OCI-LY3 (cell line): ENCODE data around the gene ST6GALNAC6.
A peak's percentile ranks its signal among the peaks of the same experiment; 100 is the strongest.

Source experiments
- H2AFZ ChIP-seq: fragments of 200-600, 300-600 bp; shearing (Covaris generic); 2 replicates; pipeline ENCODE4 v1.6.0; 2014; ENCODE audit warnings: antibody characterized with exemption, low read depth, low read length
- H3K27ac ChIP-seq: fragments of 200-600, 300-600 bp; sonication (generic); 2 replicates; pipeline ENCODE4 v1.5.1; 2014; ENCODE audit warnings: mild to moderate bottlenecking, low read length, moderate library complexity, mixed read lengths
- H3K27me3 ChIP-seq: fragments of 200-600, 300-600 bp; sonication (generic); 2 replicates; pipeline ENCODE4 v1.6.1; 2014; ENCODE audit warnings: low read depth, low read length, mixed read lengths
- H3K36me3 ChIP-seq: fragments of 200-600, 300-600 bp; sonication (generic); replicated peaks from 2 replicates; pipeline ENCODE3; 2014; ENCODE audit warnings: low read depth, low read length, mixed read lengths
- H3K4me1 ChIP-seq: fragments of 300-600, 200-600 bp; sonication (generic); 2 replicates; pipeline ENCODE4 v1.6.1; 2014; ENCODE audit warnings: low read length, mixed read lengths
- H3K4me2 ChIP-seq: fragments of 200-600, 300-600 bp; sonication (generic); 2 replicates; pipeline ENCODE4 v1.6.1; 2014; ENCODE audit warnings: low read length, mixed read lengths
- H3K4me3 ChIP-seq: fragments of 300-600, 200-600 bp; sonication (generic); 2 replicates; pipeline ENCODE4 v1.5.1; 2014; ENCODE audit warnings: antibody characterized with exemption, mild to moderate bottlenecking, low read length, moderate library complexity
- H3K79me2 ChIP-seq: fragments of 300-600, 200-600 bp; shearing (Covaris generic); 2 replicates; pipeline ENCODE4 v1.6.1; 2014; ENCODE audit warnings: mild to moderate bottlenecking, low read length, mixed read lengths
- H3K9ac ChIP-seq: fragments of 300-600, 200-600 bp; shearing (Covaris generic); 2 replicates; pipeline ENCODE4 v1.6.0; 2014; ENCODE audit warnings: mild to moderate bottlenecking, low read length, moderate library complexity
- H3K9me3 ChIP-seq: fragments of 200-600, 300-600 bp; shearing (Covaris generic); 2 replicates; pipeline ENCODE4 v1.6.1; 2014; ENCODE audit warnings: low read length, mixed read lengths; ENCODE audit not compliant: insufficient read depth
- H4K20me1 ChIP-seq: fragments of 200-600, 300-600 bp; sonication (generic); 2 replicates; pipeline ENCODE4 v1.6.1; 2016; ENCODE audit warnings: low read length, mixed read lengths; ENCODE audit not compliant: insufficient read depth
- CTCF ChIP-seq: fragments of 200-600, 300-600 bp; sonication (generic); IDR thresholded peaks from 2 replicates; pipeline ENCODE4 v1.5.1; 2014; ENCODE audit warnings: antibody characterized with exemption, low read length, low read depth
- EZH2phosphoT487 ChIP-seq: fragments of 200-600 bp; shearing (Covaris generic); IDR thresholded peaks from 2 replicates; pipeline ENCODE4 v1.6.1; 2018; ENCODE audit warnings: antibody characterized with exemption, mixed run types, low read depth

The ST6GALNAC6 gene

DNA sequence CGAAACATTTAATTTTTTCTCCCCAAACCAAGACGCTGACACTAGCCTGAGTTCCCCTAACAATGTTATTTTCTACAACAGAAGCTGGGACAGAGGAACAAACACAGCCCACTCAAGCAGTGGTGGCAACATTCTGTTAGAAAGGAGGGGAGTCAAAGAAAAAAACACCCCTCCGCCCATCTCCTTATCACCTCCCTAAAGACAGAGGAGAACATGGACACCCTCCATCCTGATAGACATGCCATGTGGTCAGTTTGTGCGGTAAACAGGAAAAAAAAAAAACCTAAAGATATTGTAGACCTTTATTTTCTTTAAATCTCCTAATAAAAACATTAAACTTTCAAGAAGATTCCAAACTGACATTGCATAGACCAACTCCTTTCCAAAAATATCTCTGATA, 41.2 kb upstream of the ST6GALNAC6 start:
- H3K27ac ChIP-seq, result no peak overlapping the region
- peaks cover 14% of the 10 kb centered on the region for H3K36me3 ChIP-seq
- H3K9me3 ChIP-seq, result no peaks in the 10 kb centered on the region
- no peak overlapping the region for H3K9ac ChIP-seq
- H3K27me3 ChIP-seq, result no peaks in the 10 kb centered on the region
- peaks cover 3% of the 10 kb centered on the region for H4K20me1 ChIP-seq
- H3K4me3 ChIP-seq, result no peak overlapping the region
- peaks cover 36% of the 10 kb centered on the region for H3K4me1 ChIP-seq
- TF ChIP-seq EZH2phosphoT487 (no peak), CTCF (no peak)
- no peak overlapping the region for H3K4me2 ChIP-seq
- H3K79me2 ChIP-seq, result peaks cover 19% of the 10 kb centered on the region
- H2AFZ ChIP-seq, result no peak overlapping the region

- peak overlapping the region; percentile 89 for H3K4me2 ChIP-seq
- no peak overlapping the region for H2AFZ ChIP-seq
- peaks cover 27% of the 10 kb centered on the region for H3K4me1 ChIP-seq
- H3K79me2 ChIP-seq, result peaks cover 20% of the 10 kb centered on the region
- H3K36me3 ChIP-seq, result peaks cover 8% of the 10 kb centered on the region
- peak overlapping the region; percentile 68 for H3K9ac ChIP-seq
- H3K27ac ChIP-seq, result peak overlapping the region; percentile 39; the same call in 1 of the 2 replicates
- H3K4me3 ChIP-seq, result peak overlapping the region; percentile 90
- no peaks in the 10 kb centered on the region for H3K9me3 ChIP-seq
- no peaks in the 10 kb centered on the region for H3K27me3 ChIP-seq
- peaks cover 3% of the 10 kb centered on the region for H4K20me1 ChIP-seq
- no peak for TF ChIP-seq CTCF
- TF ChIP-seq EZH2phosphoT487, result no peak
Observed at GRCh38 chr9:127938298-127938690, 38.9 kb upstream of the ST6GALNAC6 start.

- no peaks in the 10 kb centered on the region for H3K27me3 ChIP-seq
- H3K9me3 ChIP-seq, result no peaks in the 10 kb centered on the region
- peak within 1 kb of the TSS; percentile 90 for H3K4me3 ChIP-seq
- peak within 1 kb of the TSS; percentile 39 for H3K27ac ChIP-seq
- no peak for TF ChIP-seq EZH2phosphoT487
- no peak for TF ChIP-seq CTCF
- H3K4me2 ChIP-seq, result peak within 1 kb of the TSS; percentile 93
- 0 out of 2 replicates have a peak within 1 kb of the TSS, but pooled peaks have one; percentile 65 for H2AFZ ChIP-seq
- H3K79me2 ChIP-seq, result peaks cover 20% of the 10 kb centered on the region
- H3K4me1 ChIP-seq, result peaks cover 21% of the 10 kb centered on the region
- peaks cover 8% of the 10 kb centered on the region for H3K36me3 ChIP-seq
- H3K9ac ChIP-seq, result peak within 1 kb of the TSS; percentile 74
- H4K20me1 ChIP-seq, result peaks cover 3% of the 10 kb centered on the region
Observed at GRCh38 chr9:127937388-127938297, 38.2 kb upstream of the ST6GALNAC6 start, which contains the start of gene DPM2. Gene DPM2, minus strand, starts transcription at chr9:127937854. Its CDS starts 34 bp downstream, at chr9:127937820.

DNA sequence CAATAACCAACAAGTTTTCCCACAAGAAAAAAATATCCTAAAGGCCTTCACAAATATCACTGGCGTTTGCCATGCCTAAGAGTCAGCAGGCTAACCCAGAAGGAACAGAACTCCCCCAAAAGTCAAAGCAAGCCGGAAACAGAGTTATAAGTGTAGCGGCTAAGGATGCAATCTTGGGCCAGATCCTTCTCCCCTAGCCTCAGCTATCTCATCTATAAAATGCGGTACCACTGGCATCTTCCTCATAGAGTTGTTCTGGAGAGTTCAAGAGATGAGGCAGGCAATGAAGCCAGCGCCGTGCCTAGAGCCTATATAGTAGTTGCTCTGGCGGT, 37.6 kb upstream of the ST6GALNAC6 start:
- H3K27me3 ChIP-seq, result no peaks in the 10 kb centered on the region
- peak overlapping the region; percentile 93 for H3K4me2 ChIP-seq
- H3K27ac ChIP-seq, result peak overlapping the region; percentile 30; the same call in 1 of the 2 replicates
- H3K9ac ChIP-seq, result peak overlapping the region; percentile 74
- H3K4me1 ChIP-seq, result peaks cover 20% of the 10 kb centered on the region
- H3K4me3 ChIP-seq, result peak overlapping the region; percentile 90
- H3K9me3 ChIP-seq, result no peaks in the 10 kb centered on the region
- H4K20me1 ChIP-seq, result peaks cover 3% of the 10 kb centered on the region
- peaks cover 20% of the 10 kb centered on the region for H3K79me2 ChIP-seq
- H3K36me3 ChIP-seq, result peaks cover 4% of the 10 kb centered on the region
- H2AFZ ChIP-seq, result no peak overlapping the region
- TF ChIP-seq CTCF (no peak), EZH2phosphoT487 (no peak)
